Prostate gland (tissue), 2 donors: ENCODE results near the gene USP40. TPM values are rescaled to one million over a fixed set of nuclear protein-coding genes. Genes with fewer than 3 reads are reported as not detected.

Experiments
- DNase-seq: peaks from one replicate; pipeline ENCODE4 v3.0.0-alpha.2; 2019; ENCODE audit warnings: low spot score
- H3K27ac ChIP-seq, 2 donors: fragments of 200-600 bp; sonication (generic); 2 replicates each; pipeline ENCODE4 v1.5.1; 2017 to 2019
- H3K27me3 ChIP-seq: fragments of 200-600 bp; sonication (generic); replicated peaks from 2 replicates; pipeline ENCODE4 v1.5.1; 2019; ENCODE audit not compliant: insufficient read depth
- H3K36me3 ChIP-seq, 2 donors: fragments of 200-600 bp; sonication (generic); 1 replicate in 1 of 2; 2 replicates in 1 of 2; pipeline versions ENCODE4 v1.5.1 to v1.8.1; 2017 to 2019
- H3K4me1 ChIP-seq: fragments of 200-600 bp; sonication (generic); replicated peaks from 2 replicates; pipeline ENCODE4 v1.5.1; 2019
- H3K4me3 ChIP-seq, 2 donors: fragments of 200-600 bp; sonication (generic); 2 replicates each; pipeline ENCODE4 v1.5.1; 2017 to 2019
- H3K9me3 ChIP-seq: fragments of 200-600 bp; sonication (generic); 2 replicates; pipeline ENCODE4 v1.5.1; 2017
- CTCF ChIP-seq, 4 experiments: fragments of 200-600 bp in 2 of 4; fragments of 450-650 bp in 2 of 4; sonication (generic) in 2 of 4; IDR thresholded peaks; 1 replicate in 3 of 4; 2 replicates in 1 of 4; pipeline ENCODE4 v1.5.1; 2016 to 2019; ENCODE audit warnings: antibody characterized with exemption in 4 of 4, mild to moderate bottlenecking in 2 of 4, moderate library complexity in 2 of 4
- POLR2A ChIP-seq: fragments of 450-650 bp; IDR thresholded peaks from one replicate; pipeline ENCODE4 v1.6.1; 2016; ENCODE audit warnings: antibody characterized with exemption, mild to moderate bottlenecking
- POLR2AphosphoS5 ChIP-seq: sonication (generic); formaldehyde crosslinking; IDR thresholded peaks from one replicate; pipeline ENCODE4 v1.6.1; 2017; ENCODE audit warnings: antibody characterized with exemption
- WGBS: methylation state at CpG from one replicate; pipeline ENCODE4 v1.1.5; 2018; 5-methylcytosine and 5-hydroxymethylcytosine counted together
- intact Hi-C: fragments of 100-400 bp; cut with DNase I; formaldehyde crosslinking; loops from one replicate; pipeline ENCODE4 v1.14.2; 2022
- total RNA-seq, 2 donors: library from RNA; depleted of rRNA; stranded (reverse); fragments of >200 nt; gene quantifications; one replicate each; pipeline ENCODE4 v1.1.0, GENCODE V29; 2016

USP40 gene
- total RNA-seq, 2 donors from 2014 or later: 45.1 to 50.2 TPM

- H3K4me1 ChIP-seq: peaks cover 4% of the 10 kb centered on the region
- TF ChIP-seq POLR2AphosphoS5 (no peak), CTCF (IDR thresholded peaks at IDR 0.05) (no peak), POLR2A (no peak)
- no peaks in the 10 kb centered on the region for H3K9me3 ChIP-seq
- H3K36me3 ChIP-seq: peaks cover 4 to 10% of the 10 kb centered on the region in 2 donors
- H3K27me3 ChIP-seq: no peaks in the 10 kb centered on the region
- DNase-seq: no peak
- H3K4me3 ChIP-seq: no peak overlapping the region
- no peak overlapping the region for H3K27ac ChIP-seq
- intact Hi-C loops: no loop called here
- WGBS: 95% methylated on average over 25 of the region's 25 CpGs
These were observed 104.3 kb downstream of the USP40 start for GRCh38 chr2:233462202-233462785.

- no peak for TF ChIP-seq POLR2AphosphoS5
- no peak for TF ChIP-seq POLR2A
- TF ChIP-seq CTCF (IDR thresholded peaks at IDR 0.05): no peak
- Histone ChIP-seq H3K27ac (peak overlapping the region in 1 of 2 donors; percentile 51), H3K4me1 (peaks cover 4% of the 10 kb centered on the region), H3K36me3 (peaks cover 4 to 14% of the 10 kb centered on the region in 2 donors), H3K4me3 (no peak overlapping the region), H3K27me3 (no peaks in the 10 kb centered on the region), H3K9me3 (no peaks in the 10 kb centered on the region)
- intact Hi-C loops: no loop called here
- DNase-seq: no peak
- 69% methylated on average over 8 of the region's 8 CpGs for WGBS
These were observed 105.1 kb downstream of the USP40 start for GRCh38 chr2:233461481-233461891.

GRCh38 chr2:233460726-233461441 lies 105.7 kb downstream of the USP40 start:
- intact Hi-C loops: no loop called here
- H3K9me3 ChIP-seq: no peaks in the 10 kb centered on the region
- H3K27ac ChIP-seq: peak overlapping the region; percentile 44 to 51
- H3K4me1 ChIP-seq: peaks cover 4% of the 10 kb centered on the region
- H3K36me3 ChIP-seq: peaks cover 4 to 14% of the 10 kb centered on the region in 2 donors
- TF ChIP-seq CTCF (IDR thresholded peaks at IDR 0.05) (peak in 1 of 4 experiments; percentile 7), POLR2AphosphoS5 (no peak)
- peak; percentile 44 for DNase-seq
- WGBS: 47% methylated on average over 32 of the region's 32 CpGs
- no peak overlapping the region for H3K4me3 ChIP-seq
- no peaks in the 10 kb centered on the region for H3K27me3 ChIP-seq

GRCh38 chr2:233459426-233459825 lies 107.2 kb downstream of the USP40 start:
- peaks cover 4 to 10% of the 10 kb centered on the region in 2 donors for H3K36me3 ChIP-seq
- no peak for DNase-seq
- intact Hi-C loops: no loop called here
- 95% methylated on average over 10 of the region's 10 CpGs for WGBS
- no peaks in the 10 kb centered on the region for H3K9me3 ChIP-seq
- H3K4me3 ChIP-seq: no peak overlapping the region
- H3K27ac ChIP-seq: no peak overlapping the region
- TF ChIP-seq POLR2AphosphoS5: no peak
- TF ChIP-seq POLR2A: no peak
- TF ChIP-seq CTCF (IDR thresholded peaks at IDR 0.05): no peak
- H3K4me1 ChIP-seq: peaks cover 4% of the 10 kb centered on the region
- no peaks in the 10 kb centered on the region for H3K27me3 ChIP-seq

GRCh38 chr2:233458826-233459225 lies 107.8 kb downstream of the USP40 start:
- intact Hi-C loops: no loop called here
- no peaks in the 10 kb centered on the region for H3K27me3 ChIP-seq
- H3K36me3 ChIP-seq: peaks cover 4% of the 10 kb centered on the region in 2 donors
- no peak for DNase-seq
- H3K4me3 ChIP-seq: no peak overlapping the region
- no peaks in the 10 kb centered on the region for H3K9me3 ChIP-seq
- 93% methylated on average over 8 of the region's 8 CpGs for WGBS
- H3K4me1 ChIP-seq: peaks cover 4% of the 10 kb centered on the region
- no peak overlapping the region for H3K27ac ChIP-seq
- TF ChIP-seq POLR2AphosphoS5: no peak
